Sigmoid colon (tissue), 3 donors: Measurements from ENCODE around the gene TMPRSS11A.

Experiments used
- CTCF ChIP-seq, 4 experiments: fragments of 450-650 bp in 3 of 4; fragments of 200-600 bp in 1 of 4; IDR thresholded peaks; one replicate each; pipeline ENCODE4 v1.5.1; 2016 to 2019; ENCODE audit warnings: antibody characterized with exemption in 4 of 4, mild to moderate bottlenecking in 3 of 4, moderate library complexity in 2 of 4
- POLR2A ChIP-seq, 2 donors: fragments of 450-650 bp; IDR thresholded peaks; one replicate each; pipeline ENCODE4 v1.6.1; 2016; ENCODE audit warnings: antibody characterized with exemption in 2 of 2, mild to moderate bottlenecking in 2 of 2, moderate library complexity in 2 of 2

- TF ChIP-seq POLR2A (IDR thresholded peaks at IDR 0.05) = no peak
- TF ChIP-seq CTCF (IDR thresholded peaks at IDR 0.05) = no peak
Measured at GRCh38 chr4:67886281-67886680, 77.0 kb downstream of the TMPRSS11A start.
